GM23248 (cell line): ENCODE measurements around the gene MED20.

ENCODE experiments used
- EZH2 ChIP-seq: fragments of 200-600 bp; sonication (generic); IDR thresholded peaks from 2 replicates; pipeline ENCODE4 v1.6.1; 2018; ENCODE audit warnings: antibody characterized with exemption, mild to moderate bottlenecking; ENCODE audit not compliant: insufficient read depth, poor library complexity, severe bottlenecking
- EZH2phosphoT487 ChIP-seq: fragments of 200-600 bp; sonication (generic); IDR thresholded peaks from 2 replicates; pipeline ENCODE4 v1.6.1; 2018; ENCODE audit warnings: antibody characterized with exemption, moderate library complexity, mild to moderate bottlenecking, low read depth; ENCODE audit not compliant: insufficient read depth

DNA sequence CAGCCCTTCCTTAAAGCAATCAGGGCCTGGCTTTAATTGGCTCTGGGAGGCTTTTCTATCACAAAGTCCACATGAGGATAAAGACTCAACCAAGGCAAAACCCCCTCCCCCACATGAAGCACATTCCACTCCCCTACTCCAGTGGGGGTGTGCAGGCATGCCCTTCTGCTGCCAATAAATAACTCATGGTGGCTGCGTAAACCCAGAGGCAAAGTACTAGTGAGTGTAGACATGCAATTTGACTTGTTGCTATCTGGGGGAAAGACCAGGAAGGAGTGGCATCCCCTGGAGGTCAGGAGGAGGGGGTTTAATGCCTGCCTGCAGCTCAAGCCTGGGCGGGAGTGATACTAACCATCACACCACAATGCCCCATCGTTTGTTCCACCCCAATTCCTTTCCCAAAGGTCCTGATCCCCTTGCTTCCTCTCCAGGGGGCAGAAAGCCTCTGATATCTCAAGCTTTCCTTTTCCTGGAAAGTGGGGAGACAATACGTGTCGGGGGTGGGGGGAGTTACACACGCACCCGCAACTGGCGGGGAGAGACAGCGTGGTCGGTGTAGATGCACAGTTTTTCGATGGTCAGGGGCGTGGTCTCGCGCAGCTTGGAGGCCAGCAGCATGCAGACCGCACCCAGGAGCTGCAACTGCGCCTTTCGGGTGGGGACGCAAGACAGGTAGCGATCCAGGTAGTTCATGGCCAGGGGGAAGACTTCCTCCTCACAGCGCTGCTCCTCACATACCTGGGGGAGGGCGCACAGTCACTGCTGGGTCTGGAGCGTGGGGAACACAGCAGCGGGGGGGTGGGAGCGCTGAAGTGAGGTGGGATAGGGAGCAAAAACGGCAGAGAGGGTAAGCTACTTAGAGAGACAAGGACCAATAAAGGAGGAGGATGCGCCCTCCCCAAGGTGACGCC, 19.2 kb upstream of the MED20 start:
- no peak for TF ChIP-seq EZH2phosphoT487
- TF ChIP-seq EZH2, result no peak
